Bronchial epithelial cell (primary cell): ENCODE data around the gene IGFBP4. TPM values are rescaled to one million over a fixed set of nuclear protein-coding genes. Genes with fewer than 3 reads are reported as not detected.
A peak's percentile ranks its signal among the peaks of the same experiment; 100 is the strongest.

Experiments
- DNase-seq: peaks from one replicate; pipeline ENCODE4 v3.0.0-alpha.2; 2010; ENCODE audit warnings: low read depth
- FAIRE-seq: peaks from 2 replicates; lab custom pipeline; 2011; peaks lifted over from hg19 to GRCh38; lab: Jason Lieb, UNC
- H3K27me3 ChIP-seq: 2 replicates; pipeline ENCODE4 v1.5.1; 2011; ENCODE audit warnings: low read length; ENCODE audit not compliant: control insufficient read depth, insufficient read depth
- H3K36me3 ChIP-seq: 2 replicates; pipeline ENCODE4 v1.5.1; 2011; ENCODE audit warnings: low read length; ENCODE audit not compliant: control insufficient read depth, insufficient read depth
- H3K4me3 ChIP-seq: 2 replicates; pipeline ENCODE4 v1.5.1; 2011; ENCODE audit warnings: mild to moderate bottlenecking, low read depth, low read length, control low read depth
- total RNA-seq: library from RNA; depleted of rRNA; stranded (reverse); fragments of >200 nt; gene quantifications from 2 replicates; pipeline ENCODE4 v1.2.1, GENCODE V29; 2014
- TF ChIP-seq, protein P1 (sequence below): IDR thresholded peaks from 2 replicates; pipeline ENCODE4 v1.5.1; 2011; ENCODE audit warnings: mild to moderate bottlenecking, moderate library complexity, low read length, control low read depth, inconsistent platforms; ENCODE audit not compliant: insufficient read depth, severe bottlenecking

The IGFBP4 gene
- total RNA-seq, 1 donor from 2014 or later, result 21.9 TPM

- TF ChIP-seq, protein P1, sequence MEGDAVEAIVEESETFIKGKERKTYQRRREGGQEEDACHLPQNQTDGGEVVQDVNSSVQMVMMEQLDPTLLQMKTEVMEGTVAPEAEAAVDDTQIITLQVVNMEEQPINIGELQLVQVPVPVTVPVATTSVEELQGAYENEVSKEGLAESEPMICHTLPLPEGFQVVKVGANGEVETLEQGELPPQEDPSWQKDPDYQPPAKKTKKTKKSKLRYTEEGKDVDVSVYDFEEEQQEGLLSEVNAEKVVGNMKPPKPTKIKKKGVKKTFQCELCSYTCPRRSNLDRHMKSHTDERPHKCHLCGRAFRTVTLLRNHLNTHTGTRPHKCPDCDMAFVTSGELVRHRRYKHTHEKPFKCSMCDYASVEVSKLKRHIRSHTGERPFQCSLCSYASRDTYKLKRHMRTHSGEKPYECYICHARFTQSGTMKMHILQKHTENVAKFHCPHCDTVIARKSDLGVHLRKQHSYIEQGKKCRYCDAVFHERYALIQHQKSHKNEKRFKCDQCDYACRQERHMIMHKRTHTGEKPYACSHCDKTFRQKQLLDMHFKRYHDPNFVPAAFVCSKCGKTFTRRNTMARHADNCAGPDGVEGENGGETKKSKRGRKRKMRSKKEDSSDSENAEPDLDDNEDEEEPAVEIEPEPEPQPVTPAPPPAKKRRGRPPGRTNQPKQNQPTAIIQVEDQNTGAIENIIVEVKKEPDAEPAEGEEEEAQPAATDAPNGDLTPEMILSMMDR, result no peak
- DNase-seq (no peak), FAIRE-seq (no peak)
- Histone ChIP-seq H3K4me3 (no peak overlapping the region), H3K36me3 (peaks cover 35% of the 10 kb centered on the region), H3K27me3 (no peaks in the 10 kb centered on the region)
These were observed 35.2 kb downstream of the IGFBP4 start for GRCh38 chr17:40478486-40478885.

DNA sequence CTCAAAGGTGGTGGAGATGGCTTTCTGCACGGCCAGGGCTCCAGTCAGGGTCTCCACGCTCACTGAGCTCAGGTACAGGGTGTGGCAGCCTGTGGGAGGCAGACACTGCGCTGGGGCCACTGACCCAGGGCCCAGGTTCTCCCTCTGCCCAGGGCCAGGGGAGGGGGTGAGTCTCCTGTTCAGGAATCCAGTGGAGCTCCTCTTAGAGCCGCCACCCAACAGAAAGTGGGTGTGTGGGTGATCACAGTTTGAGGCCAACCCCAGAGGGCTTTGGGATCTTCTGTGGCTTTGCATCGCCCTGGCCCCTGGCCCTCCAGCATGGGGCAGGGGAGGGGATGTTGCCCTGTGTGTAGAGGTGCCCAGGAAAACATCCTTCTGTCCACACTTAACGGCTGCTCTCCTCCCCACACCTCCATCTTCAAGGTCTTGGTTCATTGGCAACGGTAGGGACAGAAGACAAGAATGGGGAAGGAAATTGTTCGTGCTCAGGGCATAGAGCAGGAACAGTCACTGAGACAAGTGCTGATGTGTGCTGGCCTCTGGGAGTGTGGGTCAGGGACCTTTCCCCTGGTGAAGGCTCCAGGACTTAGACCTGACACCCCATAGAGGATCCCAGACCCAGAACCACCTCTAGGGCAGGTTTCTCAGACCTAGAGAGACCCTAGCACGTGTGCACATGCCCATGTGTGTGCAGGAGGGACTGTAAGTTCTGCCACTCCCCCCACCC is 36.7 kb downstream of the IGFBP4 start:
- TF ChIP-seq, protein P1, result no peak
- Histone ChIP-seq H3K36me3 (peaks cover 49% of the 10 kb centered on the region), H3K4me3 (no peak overlapping the region), H3K27me3 (no peaks in the 10 kb centered on the region)
- DNase-seq, result peak; percentile 20
- no peak for FAIRE-seq

DNA sequence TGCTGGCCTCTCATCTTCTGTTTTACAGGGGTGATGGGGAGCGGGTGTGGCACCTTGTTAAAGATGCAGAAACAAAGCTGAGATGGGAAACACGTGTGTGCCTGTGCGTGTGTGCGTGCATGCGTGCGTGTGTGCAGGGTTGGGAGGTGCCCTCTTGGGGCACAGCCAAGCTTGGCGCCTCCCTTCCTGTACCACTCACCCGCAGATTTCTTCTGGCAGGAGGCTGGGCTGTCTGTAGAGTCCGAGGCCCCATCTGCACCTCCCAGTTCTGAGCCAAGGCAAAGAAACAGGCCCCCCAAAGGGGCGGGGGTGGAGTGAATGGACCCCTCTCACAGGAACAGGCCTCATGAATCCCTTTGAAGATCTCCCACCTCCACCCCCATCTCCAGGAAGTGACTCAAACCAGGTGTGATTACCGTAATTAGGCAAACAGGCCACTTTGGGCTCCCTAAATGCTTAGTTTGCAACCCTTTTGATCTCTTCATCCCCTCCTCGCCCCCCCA is 37.3 kb downstream of the IGFBP4 start:
- FAIRE-seq (no peak), DNase-seq (peak; percentile 66)
- H3K27me3 ChIP-seq, result no peaks in the 10 kb centered on the region
- TF ChIP-seq, protein P1, result no peak
- no peak overlapping the region for H3K4me3 ChIP-seq
- peaks cover 52% of the 10 kb centered on the region for H3K36me3 ChIP-seq

DNA sequence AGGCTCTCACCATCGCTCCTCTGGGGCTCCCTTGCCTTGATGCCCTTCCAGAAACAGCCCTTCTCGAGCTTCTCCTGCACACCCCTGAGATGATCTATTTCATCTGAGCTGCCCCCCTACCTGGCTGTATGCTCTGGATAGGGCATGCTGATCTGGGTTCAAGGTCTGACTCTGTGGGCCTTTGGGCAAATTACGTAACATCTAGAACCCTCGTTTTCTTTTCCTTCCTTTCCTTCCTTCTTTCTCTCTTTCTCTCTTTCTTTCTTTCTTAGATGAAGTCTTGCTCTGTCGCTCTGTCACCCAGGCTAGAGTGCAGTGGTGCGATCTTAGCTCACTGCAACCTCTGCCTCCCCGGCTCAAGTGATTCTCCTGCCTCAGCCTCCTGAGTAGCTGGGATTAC is 37.9 kb downstream of the IGFBP4 start:
- Histone ChIP-seq H3K4me3 (no peak overlapping the region), H3K27me3 (no peaks in the 10 kb centered on the region), H3K36me3 (peaks cover 56% of the 10 kb centered on the region)
- DNase-seq, result no peak
- FAIRE-seq, result no peak
- TF ChIP-seq, protein P1, result no peak

DNA sequence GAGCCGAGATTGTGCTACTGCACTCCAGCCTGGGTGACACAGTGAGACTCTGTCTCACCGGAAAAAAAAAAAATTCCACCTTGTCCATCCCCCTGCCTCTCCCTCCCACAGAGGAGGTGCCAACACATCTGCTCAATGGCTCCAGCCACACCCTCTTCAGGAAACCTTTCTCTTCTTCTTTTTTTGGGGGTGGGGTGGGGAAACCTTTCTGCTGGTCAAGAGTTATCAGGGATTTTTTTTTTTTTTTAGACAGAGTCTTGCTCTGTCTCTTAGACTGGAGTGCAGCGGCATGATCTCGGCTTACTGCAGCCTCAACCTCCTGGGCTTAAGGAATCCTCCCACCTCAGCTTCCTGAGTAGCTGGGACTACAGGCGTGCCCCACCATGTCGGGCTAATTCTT is 39.5 kb downstream of the IGFBP4 start:
- Histone ChIP-seq H3K27me3 (no peaks in the 10 kb centered on the region), H3K4me3 (no peak overlapping the region)
- TF ChIP-seq, protein P1, result no peak

DNA sequence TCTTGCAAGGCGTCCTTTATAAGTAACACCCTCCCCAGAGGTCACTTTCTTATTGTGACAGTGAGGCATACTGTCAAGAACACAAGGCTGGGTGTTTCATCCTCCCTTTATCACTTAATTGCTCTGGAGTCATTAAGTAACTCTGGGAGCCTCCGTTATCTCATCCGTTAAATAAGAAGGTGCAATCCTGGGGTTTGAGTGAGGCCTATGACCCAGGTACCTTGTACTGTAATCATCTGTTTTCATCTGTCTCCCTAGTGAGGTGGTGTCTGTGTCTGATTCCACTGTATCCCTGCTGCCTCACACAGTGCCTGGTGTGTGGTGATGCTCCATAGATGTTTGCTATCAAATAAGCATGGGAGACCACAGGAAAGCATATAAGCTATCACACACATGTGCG is 40.4 kb downstream of the IGFBP4 start:
- Histone ChIP-seq H3K36me3 (peaks cover 60% of the 10 kb centered on the region), H3K27me3 (no peaks in the 10 kb centered on the region), H3K4me3 (no peak overlapping the region)
- DNase-seq, result peak; percentile 33
- FAIRE-seq, result no peak
- TF ChIP-seq, protein P1, result no peak

More for the DNA sequence above, 39.5 kb downstream of the IGFBP4 start:
- FAIRE-seq (no peak), DNase-seq (peak; percentile 61)
- peaks cover 60% of the 10 kb centered on the region for H3K36me3 ChIP-seq
